HPDE6-E6E7 (cell line): ENCODE results near the gene DYRK1A.

Experiments used
- DNase-seq: peaks from one replicate; pipeline ENCODE4 v3.0.0; 2011; ENCODE audit warnings: missing footprints; ENCODE audit errors: extremely low spot score

DYRK1A gene

DNA sequence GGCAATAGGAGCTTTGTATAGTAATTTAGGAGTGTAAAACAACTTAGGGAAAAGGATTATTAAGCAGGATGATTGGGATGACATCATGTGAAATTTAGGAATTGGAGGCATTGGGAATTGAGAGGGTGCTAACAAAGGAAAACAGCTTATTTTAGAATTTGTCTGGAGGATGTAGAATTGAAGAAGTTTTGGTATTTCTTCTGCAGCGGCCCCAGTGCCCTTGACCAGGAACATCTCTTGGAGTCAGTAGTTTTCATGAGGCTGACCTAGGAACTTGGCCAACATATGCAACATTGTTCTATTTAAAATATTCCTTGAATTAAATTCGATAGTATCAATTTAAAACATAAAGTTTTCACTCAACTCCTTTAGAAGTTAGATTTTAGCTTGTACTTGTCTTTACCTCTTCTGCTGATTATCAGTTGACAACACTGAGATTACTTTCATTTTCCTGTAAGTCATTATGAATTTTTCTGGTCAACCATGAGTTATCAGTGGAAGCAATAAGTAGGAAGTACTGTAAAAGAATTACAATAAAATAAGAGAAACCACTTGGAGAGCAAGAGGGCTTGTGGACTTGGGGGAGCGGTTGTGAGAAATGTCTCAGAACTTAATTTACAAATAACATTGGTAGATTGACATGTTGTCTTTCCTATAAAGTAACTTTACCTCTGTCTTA is 52.8 kb downstream of the DYRK1A start:
- DNase-seq: no peak

- no peak for DNase-seq
These were observed 54.7 kb downstream of the DYRK1A start for GRCh38 chr21:37421306-37421705.

DNA sequence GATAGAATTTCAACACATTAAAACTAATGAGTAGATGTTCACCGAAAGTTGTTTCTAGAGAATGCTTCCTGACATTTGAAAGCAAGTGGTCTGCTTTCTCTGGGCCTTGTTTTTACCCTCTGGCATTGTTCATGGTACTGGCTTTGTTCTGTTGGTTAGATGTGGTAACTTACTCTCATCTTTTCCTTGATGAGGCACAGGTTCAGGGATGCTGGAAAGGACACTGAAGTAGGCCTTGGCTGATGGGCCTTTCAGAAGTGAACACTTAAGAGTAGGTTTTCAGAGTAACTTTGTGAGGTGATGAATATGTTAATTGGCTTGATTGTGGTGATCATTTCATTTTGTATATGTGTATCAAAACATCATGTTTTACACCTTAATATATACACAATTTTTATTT is 55.8 kb downstream of the DYRK1A start:
- no peak for DNase-seq

DNA sequence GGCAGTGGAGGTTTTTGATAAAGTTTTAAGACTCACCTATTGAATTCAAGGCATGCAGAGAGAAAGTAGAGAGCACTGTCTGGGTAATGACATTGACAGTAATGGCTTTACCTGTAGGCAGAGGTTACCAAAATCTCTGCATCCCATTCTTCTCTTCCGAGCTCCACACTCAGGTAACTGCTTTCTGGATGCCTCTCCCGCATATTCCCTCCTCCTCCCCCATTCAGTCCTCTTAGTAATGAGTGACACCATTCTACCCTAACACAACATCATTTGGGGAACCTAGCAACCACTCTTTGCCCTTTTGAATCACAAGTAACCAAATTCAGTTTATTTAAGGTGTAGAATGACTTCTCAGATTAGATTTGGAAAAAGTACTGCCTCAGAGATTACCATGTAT is 56.5 kb downstream of the DYRK1A start:
- no peak for DNase-seq

DNA sequence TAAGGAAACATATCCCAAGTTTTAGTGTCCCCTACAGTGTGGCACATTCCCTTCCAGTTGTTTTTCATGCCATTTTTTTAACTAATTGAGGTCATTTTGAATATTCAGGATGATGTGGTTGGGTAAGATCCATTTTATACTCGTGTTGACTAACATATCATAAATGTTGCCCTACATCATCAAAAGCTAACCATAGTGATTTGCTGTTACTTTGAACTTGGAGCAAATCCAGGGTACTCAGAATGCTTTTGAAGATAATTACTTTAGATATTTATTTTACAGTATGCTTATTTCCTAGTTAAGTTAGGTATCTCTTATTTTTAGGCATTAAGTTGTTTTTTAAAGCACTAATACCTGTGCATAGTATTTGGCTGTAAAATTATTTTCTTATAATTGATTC is 57.8 kb downstream of the DYRK1A start:
- no peak for DNase-seq

- DNase-seq: no peak
These were observed 58.4 kb downstream of the DYRK1A start for GRCh38 chr21:37425001-37425400.

DNA sequence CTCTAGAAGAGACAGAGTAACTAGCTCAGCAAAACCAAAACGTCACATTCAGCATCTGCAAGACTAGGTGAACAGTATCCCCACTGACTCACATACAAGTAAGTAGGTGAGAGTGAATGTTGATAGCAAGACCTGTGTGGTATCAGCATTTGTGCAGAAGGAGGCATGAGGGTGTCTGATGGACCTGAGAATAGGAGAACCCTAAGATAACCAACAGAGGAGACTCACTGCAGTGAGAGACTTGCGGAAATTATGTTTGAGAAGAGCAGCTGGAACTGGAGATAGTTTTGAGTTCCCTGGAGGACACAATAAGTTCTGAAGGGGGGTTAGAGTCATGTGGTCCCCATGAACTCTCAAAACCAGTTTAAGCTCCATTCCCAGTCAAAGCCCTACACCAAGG is 59.1 kb downstream of the DYRK1A start:
- DNase-seq: no peak

GRCh38 chr21:37427221-37427620 is 60.6 kb downstream of the DYRK1A start:
- DNase-seq: no peak

- DNase-seq: no peak
These were observed 62.8 kb downstream of the DYRK1A start for GRCh38 chr21:37429356-37429755.

DNA sequence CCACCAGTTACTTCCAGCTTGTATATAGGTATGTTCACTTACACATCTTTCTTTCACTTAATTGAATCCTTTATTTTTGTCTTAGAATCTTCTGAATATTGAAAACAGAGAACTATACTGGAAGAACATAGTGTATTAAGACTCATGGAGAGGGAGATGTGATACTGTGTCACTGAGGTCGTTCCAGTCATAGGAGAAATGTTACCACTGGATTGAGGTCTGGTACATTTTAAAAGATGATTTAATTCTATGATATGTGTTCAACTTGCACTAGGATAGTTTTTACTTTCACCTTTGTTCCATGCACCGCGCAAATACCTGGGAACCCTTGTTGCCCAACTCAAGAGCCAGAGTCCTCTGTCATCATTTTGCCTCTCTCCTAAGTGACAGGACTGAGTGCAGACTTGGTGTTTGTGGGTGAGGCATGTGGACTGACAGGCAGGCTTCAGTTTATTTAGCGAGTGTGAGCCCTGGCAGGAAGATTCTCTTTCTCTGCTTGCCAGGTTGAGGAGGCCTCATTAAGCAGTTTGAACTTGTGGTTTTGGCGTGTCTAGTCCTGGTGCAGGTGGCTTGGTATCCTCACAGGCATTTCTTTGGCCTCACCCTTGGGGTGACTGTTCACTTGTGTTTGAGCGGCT is 63.7 kb downstream of the DYRK1A start:
- DNase-seq: no peak

DNA sequence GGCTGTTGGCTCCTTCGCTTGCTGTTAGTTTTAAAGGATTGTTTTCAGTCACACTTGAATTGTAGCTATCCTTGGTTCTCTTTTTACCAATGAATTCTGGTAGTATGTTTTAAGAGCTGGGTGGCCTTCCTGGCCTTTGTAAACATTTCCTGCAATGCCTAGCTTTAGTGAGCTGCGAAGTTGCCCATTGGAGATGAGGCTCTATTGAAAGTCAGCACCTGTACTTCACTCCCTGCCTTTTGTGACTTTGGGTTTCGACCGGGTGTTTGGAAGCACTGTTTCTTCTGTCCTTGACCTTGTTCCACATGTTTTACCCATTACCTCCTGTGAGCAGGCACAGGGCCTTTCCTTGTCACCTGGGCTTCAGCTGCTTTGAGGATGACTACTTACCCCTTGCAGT is 64.7 kb downstream of the DYRK1A start:
- no peak for DNase-seq

DNA sequence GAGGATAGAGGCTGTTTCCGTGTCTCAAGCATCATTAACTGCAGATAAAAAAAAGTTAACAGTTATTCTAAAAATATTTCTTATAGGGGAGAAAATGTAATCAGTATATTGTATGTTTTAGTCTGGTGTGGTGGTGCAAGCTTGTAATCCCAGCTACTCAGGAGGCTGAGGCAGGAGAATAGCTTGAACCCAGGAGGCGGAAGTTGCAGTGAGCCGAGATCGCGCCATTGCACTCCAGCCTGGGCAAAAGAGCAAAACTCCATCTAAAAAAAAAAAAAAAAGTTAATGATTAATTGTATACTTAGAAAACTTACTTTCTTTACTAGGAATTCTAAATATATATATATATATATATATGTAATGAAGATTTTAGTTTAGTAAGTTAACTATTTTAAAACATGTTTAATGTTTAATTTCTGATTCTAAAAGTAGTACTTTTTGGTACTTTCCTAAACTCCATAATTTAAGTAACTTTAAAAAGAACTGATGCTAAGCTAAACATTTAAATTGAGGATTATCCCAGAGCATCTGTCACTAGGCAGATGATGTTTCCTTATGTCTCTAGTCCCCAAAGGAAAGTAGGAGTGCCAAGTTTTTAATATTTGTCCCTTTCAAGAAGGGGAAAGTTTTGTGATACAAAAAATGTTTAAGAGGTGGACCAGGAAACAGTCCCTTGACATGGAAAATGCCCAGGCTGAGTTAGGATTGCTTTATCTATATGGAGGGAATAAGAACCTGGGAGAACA is 66.3 kb downstream of the DYRK1A start:
- DNase-seq: no peak

- DNase-seq: no peak
These were observed 66.9 kb downstream of the DYRK1A start for GRCh38 chr21:37433456-37433840.

DNA sequence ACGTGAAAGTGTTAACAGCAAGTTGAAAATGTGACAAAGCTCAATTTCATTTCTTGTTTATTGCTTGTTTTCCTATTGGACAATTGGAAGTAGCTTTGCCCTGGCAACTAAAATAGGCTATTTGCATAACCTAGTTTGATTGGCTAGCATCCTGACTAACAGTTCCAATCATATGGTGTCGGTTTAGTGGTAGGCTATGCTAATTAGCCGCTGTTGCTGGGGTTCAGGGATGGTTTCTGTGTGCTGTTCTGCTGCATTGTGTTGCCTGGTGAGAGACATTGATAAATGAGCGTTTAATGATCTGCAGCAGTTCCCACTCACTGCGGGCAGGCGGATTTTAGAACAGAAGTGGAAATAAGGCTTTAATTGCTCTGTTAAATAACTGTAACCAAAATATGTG is 68.5 kb downstream of the DYRK1A start:
- no peak for DNase-seq

GRCh38 chr21:37435711-37436110 is 69.1 kb downstream of the DYRK1A start:
- DNase-seq: no peak

DNA sequence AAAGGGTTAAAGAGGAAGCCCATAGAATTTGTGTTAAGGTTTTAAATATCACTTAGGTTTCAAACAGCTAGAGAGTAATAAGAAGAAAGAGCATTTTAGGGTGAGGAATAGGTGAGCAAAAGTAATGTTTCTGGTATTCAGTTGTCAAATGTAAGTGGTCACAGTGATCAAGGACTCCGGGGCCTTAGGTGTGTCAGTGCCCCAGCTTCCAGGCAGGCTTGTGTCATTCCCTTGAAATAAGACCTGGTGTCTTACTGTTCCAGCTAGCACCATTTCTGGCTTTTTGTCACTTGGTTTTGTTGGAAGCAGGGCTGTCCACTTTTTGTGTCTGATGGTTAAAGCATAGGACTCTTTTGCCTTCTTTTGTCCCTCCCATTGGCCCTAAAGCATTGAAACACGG is 69.6 kb downstream of the DYRK1A start:
- no peak for DNase-seq

DNA sequence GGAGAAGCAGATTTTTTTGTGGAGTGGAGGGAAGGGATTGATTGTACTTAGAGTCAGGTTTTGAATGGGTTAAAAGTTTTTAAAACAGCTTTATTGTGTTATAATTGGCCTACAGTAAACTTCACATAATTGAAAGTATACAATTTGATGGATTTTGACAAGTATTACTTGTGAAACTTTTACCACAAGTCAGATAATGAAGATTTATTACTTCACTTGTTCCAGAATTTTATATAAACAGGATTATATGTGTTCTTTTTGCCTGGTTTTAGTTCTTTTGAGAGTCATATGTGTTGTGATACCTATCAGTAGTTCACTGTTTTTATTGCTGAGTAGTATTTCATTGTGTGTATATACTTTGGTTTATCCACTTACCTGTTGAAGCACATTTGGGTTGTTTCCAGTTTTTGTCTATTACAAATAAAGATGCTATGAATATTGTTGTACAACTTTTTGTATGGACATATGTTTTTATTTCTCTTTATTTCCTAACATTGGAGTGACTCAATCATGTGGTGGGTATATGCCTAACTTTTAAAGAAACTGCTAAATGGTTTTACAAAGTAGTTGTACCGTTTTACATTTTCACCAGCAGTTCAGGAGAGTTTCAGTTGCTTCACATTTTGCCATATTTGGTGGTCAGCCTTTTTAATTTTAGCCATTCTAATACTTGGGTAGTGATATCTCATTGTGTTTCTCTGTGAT is 71.0 kb downstream of the DYRK1A start:
- DNase-seq: no peak

- no peak for DNase-seq
These were observed 77.1 kb downstream of the DYRK1A start for GRCh38 chr21:37443683-37444082.

DNA sequence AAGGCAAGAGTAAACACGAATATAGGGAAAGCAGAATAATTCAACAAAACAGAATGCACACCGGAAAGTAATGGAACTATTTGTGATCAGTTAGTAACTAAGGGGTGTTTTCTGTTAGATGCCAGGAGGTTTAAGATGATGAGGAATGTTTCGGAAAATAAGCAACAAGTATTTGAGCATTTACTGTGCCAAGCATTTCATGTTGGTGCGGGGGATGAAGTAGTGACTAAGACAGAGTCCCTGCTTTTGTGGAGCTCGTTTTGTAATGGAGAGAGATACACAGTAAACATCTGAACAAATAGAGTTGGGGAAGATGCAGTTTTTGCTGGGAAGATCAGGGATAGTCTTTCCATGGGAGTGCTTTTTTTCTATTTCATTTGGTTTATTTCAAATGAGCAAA is 78.7 kb downstream of the DYRK1A start:
- DNase-seq: no peak

- DNase-seq: no peak
These were observed 80.0 kb downstream of the DYRK1A start for GRCh38 chr21:37446552-37446951.

DNA sequence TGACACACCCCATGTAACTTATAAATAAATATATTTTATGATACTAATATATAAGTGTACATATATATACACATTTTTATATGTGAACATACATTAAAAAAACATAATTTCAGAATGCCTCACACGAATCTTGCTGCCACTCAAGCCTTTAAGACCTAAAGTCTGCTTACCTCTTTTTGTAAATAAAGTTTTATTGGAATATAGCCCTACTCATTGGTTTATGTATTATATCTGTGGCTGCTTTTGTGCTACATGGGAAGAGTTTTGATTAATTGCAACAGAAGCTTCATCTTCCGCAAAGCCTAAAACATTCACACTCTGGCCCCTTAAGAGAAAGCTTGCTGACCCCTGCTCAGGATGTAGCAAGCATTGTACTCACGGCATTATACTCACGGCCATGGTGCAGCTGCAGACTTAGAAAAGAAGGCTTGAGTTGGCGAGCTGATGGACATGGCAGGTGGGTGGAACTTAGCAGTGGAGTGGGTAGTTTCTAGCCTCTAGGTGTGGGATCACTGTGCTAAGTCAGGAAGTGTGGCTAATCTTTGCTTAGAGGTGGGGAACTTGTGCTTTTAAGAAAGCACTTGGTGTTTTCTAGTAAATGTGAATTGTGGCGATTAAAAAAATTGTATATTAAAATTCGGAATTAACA is 80.8 kb downstream of the DYRK1A start:
- no peak for DNase-seq

DNA sequence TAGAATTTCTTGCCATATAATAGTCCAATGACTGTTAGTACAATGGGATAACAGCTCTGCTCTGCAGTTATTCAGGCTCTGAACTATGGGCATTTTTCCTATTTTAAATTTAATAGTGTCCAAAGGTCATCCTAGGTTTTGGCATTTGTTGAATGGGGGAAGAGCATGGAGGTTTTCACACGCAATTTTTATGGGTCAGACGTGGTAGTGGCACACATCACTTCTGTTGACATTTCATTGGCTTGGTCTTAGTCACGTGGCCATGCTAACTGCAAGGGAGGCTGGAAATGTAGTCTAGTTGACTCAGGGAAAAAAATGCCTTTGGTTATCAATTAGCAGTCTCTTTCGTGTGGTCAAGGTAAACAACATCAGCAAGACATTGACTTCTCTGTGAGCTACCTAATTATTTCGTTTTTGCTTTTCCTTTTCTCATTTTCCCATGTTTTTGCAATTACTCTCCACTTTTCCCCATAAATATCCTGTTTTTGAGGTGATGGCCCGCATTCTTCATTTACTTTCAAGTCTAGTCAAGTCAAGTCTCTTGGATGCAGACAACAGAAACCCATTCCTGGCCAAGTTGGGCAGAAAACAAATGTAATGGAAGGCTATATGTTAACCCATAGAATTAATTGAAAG is 82.8 kb downstream of the DYRK1A start:
- DNase-seq: no peak
